HepG2 (cell line): ENCODE results near the gene TLK1. TPM values are rescaled to one million over a fixed set of nuclear protein-coding genes. Genes with fewer than 3 reads are reported as not detected.
A peak's percentile ranks its signal among the peaks of the same experiment; 100 is the strongest.

ENCODE experiments used
- AGO2 ChIP-seq: fragments of 200-400 bp; formaldehyde crosslinking; optimal IDR thresholded peaks from 2 replicates; pipeline ENCODE3; 2017; ENCODE audit warnings: mild to moderate bottlenecking, low read depth, low read length, moderate library complexity
- ASH2L ChIP-seq: fragments of 300-600, 200-600 bp; sonication (generic); IDR thresholded peaks from 2 replicates; pipeline ENCODE4 v1.7.0; 2017; ENCODE audit warnings: low read depth, mild to moderate bottlenecking, moderate library complexity, mixed read lengths, low read length; ENCODE audit not compliant: insufficient read length
- ATM ChIP-seq: fragments of 450-650 bp; IDR thresholded peaks from 2 replicates; pipeline ENCODE4 v1.7.1; 2017; ENCODE audit warnings: mild to moderate bottlenecking, borderline replicate concordance
- DDIT3 ChIP-seq: sonication (generic); formaldehyde crosslinking; IDR thresholded peaks from 2 replicates; pipeline ENCODE4 v1.4.0; 2020; ENCODE audit warnings: mild to moderate bottlenecking, missing genetic modification reagents
- DNMT1 ChIP-seq: sonication (generic); formaldehyde crosslinking; IDR thresholded peaks from 2 replicates; pipeline ENCODE4 v1.5.1; 2020; ENCODE audit warnings: mild to moderate bottlenecking, missing genetic modification reagents
- FLYWCH1 ChIP-seq: sonication (generic); formaldehyde crosslinking; IDR thresholded peaks from 2 replicates; pipeline ENCODE4 v1.8.1; 2023; ENCODE audit warnings: mild to moderate bottlenecking, missing genetic modification reagents
- FOXJ3 ChIP-seq: sonication (generic); formaldehyde crosslinking; IDR thresholded peaks from 2 replicates; pipeline ENCODE4 v1.4.0; 2020; ENCODE audit warnings: missing genetic modification reagents, mild to moderate bottlenecking, borderline replicate concordance
- KLF13 ChIP-seq: sonication (generic); formaldehyde crosslinking; IDR thresholded peaks from 2 replicates; pipeline ENCODE4 v1.4.0; 2020; ENCODE audit warnings: mild to moderate bottlenecking, missing genetic modification reagents
- NCOA2 ChIP-seq: sonication (generic); formaldehyde crosslinking; IDR thresholded peaks from 2 replicates; pipeline ENCODE4 v1.8.0; 2022; ENCODE audit warnings: inconsistent platforms
- NFYC ChIP-seq: IDR thresholded peaks from 2 replicates; pipeline ENCODE4 v1.6.1; 2016; ENCODE audit warnings: missing genetic modification reagents, missing compliant biosample characterization
- POLR2AphosphoS5 ChIP-seq: IDR thresholded peaks from 2 replicates; pipeline ENCODE4 v1.6.1; 2012; ENCODE audit warnings: low read depth, low read length
- SAFB2 ChIP-seq: sonication (generic); formaldehyde crosslinking; IDR thresholded peaks from 2 replicates; pipeline ENCODE4 v1.5.1; 2020; ENCODE audit warnings: missing genetic modification reagents, low read depth, mild to moderate bottlenecking, borderline replicate concordance
- TBL1XR1 ChIP-seq: fragments of 150-350 bp; IDR thresholded peaks from 2 replicates; pipeline ENCODE4 v1.6.1; 2014; ENCODE audit warnings: borderline replicate concordance, low read length; ENCODE audit not compliant: partially characterized antibody
- TBP ChIP-seq: sonication (generic); formaldehyde crosslinking; IDR thresholded peaks from 2 replicates; pipeline ENCODE4 v1.5.0; 2020; ENCODE audit warnings: missing genetic modification reagents
- ZBTB42 ChIP-seq: sonication (generic); formaldehyde crosslinking; IDR thresholded peaks from 2 replicates; pipeline ENCODE4 v1.5.0; 2020; ENCODE audit warnings: mild to moderate bottlenecking, missing genetic modification reagents
- ZNF18 ChIP-seq: sonication (generic); formaldehyde crosslinking; IDR thresholded peaks from 2 replicates; pipeline ENCODE4 v1.8.0; 2022; ENCODE audit warnings: mild to moderate bottlenecking, missing genetic modification reagents; ENCODE audit not compliant: insufficient replicate concordance
- ZNF251 ChIP-seq: sonication (generic); formaldehyde crosslinking; IDR thresholded peaks from 2 replicates; pipeline ENCODE4 v1.9.0; 2021; ENCODE audit warnings: mild to moderate bottlenecking, missing genetic modification reagents
- ZNF350 ChIP-seq: sonication (generic); formaldehyde crosslinking; IDR thresholded peaks from 2 replicates; pipeline ENCODE4 v1.4.0; 2020; ENCODE audit warnings: mild to moderate bottlenecking, low read depth, missing genetic modification reagents, borderline replicate concordance
- ZNF451 ChIP-seq: sonication (generic); formaldehyde crosslinking; IDR thresholded peaks from 2 replicates; pipeline ENCODE4 v1.5.0; 2020; ENCODE audit warnings: mild to moderate bottlenecking, missing genetic modification reagents
- ZNF556 ChIP-seq: sonication (generic); formaldehyde crosslinking; IDR thresholded peaks from 2 replicates; pipeline ENCODE4 v1.4.0; 2020; ENCODE audit warnings: mild to moderate bottlenecking, missing genetic modification reagents, borderline replicate concordance
- ZNF567 ChIP-seq: sonication (generic); formaldehyde crosslinking; IDR thresholded peaks from 2 replicates; pipeline ENCODE4 v1.8.1; 2023; ENCODE audit warnings: mild to moderate bottlenecking, missing genetic modification reagents, borderline replicate concordance
- ZNF879 ChIP-seq: sonication (generic); formaldehyde crosslinking; IDR thresholded peaks from 2 replicates; pipeline ENCODE4 v1.8.1; 2023; ENCODE audit warnings: missing genetic modification reagents
- ZSCAN20 ChIP-seq: sonication (generic); formaldehyde crosslinking; IDR thresholded peaks from 2 replicates; pipeline ENCODE4 v1.4.0; 2020; ENCODE audit warnings: missing genetic modification reagents, mild to moderate bottlenecking, borderline replicate concordance
- ZSCAN22 ChIP-seq: sonication (generic); formaldehyde crosslinking; IDR thresholded peaks from 2 replicates; pipeline ENCODE4 v1.4.0; 2020; ENCODE audit warnings: mild to moderate bottlenecking, missing genetic modification reagents
- polyA plus RNA-seq, 8 experiments: library from polyadenylated mRNA; depleted of rRNA in 3 of 8; stranded (reverse) in 7 of 8; unstranded in 1 of 8; fragments of >200 nt; fragmentation: Illumina TruSeq in 4 of 8; extraction: Trizol in 4 of 8; gene quantifications; 2 replicates each; pipeline versions ENCODE4 v1.2.1 to v1.2.3, GENCODE V29; 2011 to 2016; ENCODE audit warnings: low read depth in 4 of 8, missing spikeins in 1 of 8, mixed read lengths in 1 of 8; ENCODE audit not compliant: insufficient read depth in 1 of 8
- total RNA-seq, 5 experiments: library from RNA; depleted of rRNA; stranded (reverse); fragments of >200 nt; fragmentation: Illumina TruSeq; extraction: Trizol; gene quantifications; 2 replicates each; pipeline ENCODE4 v1.2.3, GENCODE V29; 2016; ENCODE audit warnings: low read depth in 1 of 5

The TLK1 gene
- total and polyA plus RNA-seq, 2 of the 13 experiments (the other 11 are each of a cell fraction or from before 2014, with no cell fraction given): 16.8 to 28.7 TPM

GRCh38 chr2:171159372-171160118 is 1.1 kb downstream of the TLK1 start (continued):
- no peak; the same call in 1 of the 2 replicates for TF ChIP-seq ZNF251 (CRISPR knock-in tag)
- TF ChIP-seq ZNF567: no peak
- TF ChIP-seq TBL1XR1: no peak
- TF ChIP-seq SAFB2 (CRISPR knock-in tag): peak; percentile 48; the same call in 1 of the 2 replicates
- TF ChIP-seq ZNF350 (CRISPR knock-in tag): peak; percentile 40; the same call in 1 of the 2 replicates
- no peak for TF ChIP-seq NCOA2 (CRISPR knock-in tag)
- TF ChIP-seq ZNF879 (CRISPR knock-in tag): peak; percentile 78; the same call in 1 of the 2 replicates
- TF ChIP-seq POLR2AphosphoS5: peak; percentile 83
- peak; percentile 72 for TF ChIP-seq ASH2L
- peak; percentile 63; the same call in 1 of the 2 replicates for TF ChIP-seq ZBTB42 (CRISPR knock-in tag)
- TF ChIP-seq TBP: no peak
- peak; percentile 53; the same call in 1 of the 2 replicates for TF ChIP-seq ZNF556
- TF ChIP-seq ZSCAN22 (CRISPR knock-in tag): peak; percentile 10; the same call in 1 of the 2 replicates
- TF ChIP-seq AGO2: peak; percentile 60
- TF ChIP-seq ATM: no peak
- no peak for TF ChIP-seq FOXJ3 (CRISPR knock-in tag)
- 0 out of 2 replicates have a peak, but pooled peaks have one; percentile 55 for TF ChIP-seq ZNF451
- TF ChIP-seq KLF13 (CRISPR knock-in tag): no peak
- no peak for TF ChIP-seq NFYC (CRISPR knock-in tag)
- TF ChIP-seq DDIT3 (CRISPR knock-in tag): no peak
- TF ChIP-seq ZSCAN20: no peak
- peak; percentile 81 for TF ChIP-seq ZNF18 (CRISPR knock-in tag)
- no peak for TF ChIP-seq FLYWCH1 (CRISPR knock-in tag)
- 0 out of 2 replicates have a peak, but pooled peaks have one; percentile 26 for TF ChIP-seq DNMT1 (CRISPR knock-in tag)
